ENCODE data around the gene ACVR1B. TPM values are rescaled to one million over a fixed set of nuclear protein-coding genes. Genes with fewer than 3 reads are reported as not detected.
A peak's percentile ranks its signal among the peaks of the same experiment; 100 is the strongest.

The ACVR1B gene
- total and polyA plus RNA-seq, 2 experiments from 2014 or later, result 11.9 to 46.4 TPM

DNA sequence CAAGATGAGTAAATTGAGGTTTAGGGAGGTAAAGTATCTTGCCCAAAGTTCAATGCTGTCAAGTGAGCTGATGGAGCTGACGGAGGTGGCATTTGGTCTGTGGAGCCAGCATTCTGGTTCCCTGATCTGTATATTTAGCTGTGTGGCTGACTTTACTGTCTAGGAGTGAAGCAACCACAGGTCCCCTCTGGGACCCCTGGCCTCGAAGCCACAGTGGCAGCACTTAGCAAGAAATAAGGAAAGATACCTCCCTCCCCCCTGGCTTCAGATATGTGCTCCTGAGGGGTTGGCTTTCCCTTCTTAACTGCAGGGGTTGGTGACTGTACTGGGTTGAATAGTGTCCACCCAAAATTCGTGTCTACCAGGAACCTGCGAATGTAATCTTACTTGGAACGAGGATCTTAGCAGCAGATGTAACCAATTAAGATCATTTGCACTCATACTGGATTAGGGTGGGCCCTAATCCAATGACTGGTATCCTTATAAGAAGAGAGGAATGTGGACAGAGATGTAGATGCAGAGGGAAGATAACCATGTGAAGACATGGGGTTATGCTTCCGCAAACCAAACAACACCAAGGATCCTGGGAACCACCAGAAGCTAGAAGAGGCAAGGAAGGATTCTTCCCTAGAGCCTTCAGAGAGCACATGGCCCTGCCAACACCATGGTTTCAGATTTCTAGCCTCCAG, 2.0 kb upstream of the ACVR1B start:
- H3K27ac ChIP-seq, result no peak overlapping the region
- TF ChIP-seq, protein P1, sequence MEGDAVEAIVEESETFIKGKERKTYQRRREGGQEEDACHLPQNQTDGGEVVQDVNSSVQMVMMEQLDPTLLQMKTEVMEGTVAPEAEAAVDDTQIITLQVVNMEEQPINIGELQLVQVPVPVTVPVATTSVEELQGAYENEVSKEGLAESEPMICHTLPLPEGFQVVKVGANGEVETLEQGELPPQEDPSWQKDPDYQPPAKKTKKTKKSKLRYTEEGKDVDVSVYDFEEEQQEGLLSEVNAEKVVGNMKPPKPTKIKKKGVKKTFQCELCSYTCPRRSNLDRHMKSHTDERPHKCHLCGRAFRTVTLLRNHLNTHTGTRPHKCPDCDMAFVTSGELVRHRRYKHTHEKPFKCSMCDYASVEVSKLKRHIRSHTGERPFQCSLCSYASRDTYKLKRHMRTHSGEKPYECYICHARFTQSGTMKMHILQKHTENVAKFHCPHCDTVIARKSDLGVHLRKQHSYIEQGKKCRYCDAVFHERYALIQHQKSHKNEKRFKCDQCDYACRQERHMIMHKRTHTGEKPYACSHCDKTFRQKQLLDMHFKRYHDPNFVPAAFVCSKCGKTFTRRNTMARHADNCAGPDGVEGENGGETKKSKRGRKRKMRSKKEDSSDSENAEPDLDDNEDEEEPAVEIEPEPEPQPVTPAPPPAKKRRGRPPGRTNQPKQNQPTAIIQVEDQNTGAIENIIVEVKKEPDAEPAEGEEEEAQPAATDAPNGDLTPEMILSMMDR (IDR thresholded peaks at IDR 0.05; ENCODE audit: low read depth, low read length), result no peak
- no peaks in the 10 kb centered on the region for H3K9me3 ChIP-seq (ENCODE audit: low read depth)
- H3K4me1 ChIP-seq (ENCODE audit: low read depth), result peaks cover 19% of the 10 kb centered on the region
- no peak for DNase-seq (ENCODE audit: low read depth in 1 of 2, low spot score in 1 of 2)
- H3K4me3 ChIP-seq, result no peak overlapping the region
- no peaks in the 10 kb centered on the region for H3K36me3 ChIP-seq
- no peaks in the 10 kb centered on the region for H3K27me3 ChIP-seq

DNA sequence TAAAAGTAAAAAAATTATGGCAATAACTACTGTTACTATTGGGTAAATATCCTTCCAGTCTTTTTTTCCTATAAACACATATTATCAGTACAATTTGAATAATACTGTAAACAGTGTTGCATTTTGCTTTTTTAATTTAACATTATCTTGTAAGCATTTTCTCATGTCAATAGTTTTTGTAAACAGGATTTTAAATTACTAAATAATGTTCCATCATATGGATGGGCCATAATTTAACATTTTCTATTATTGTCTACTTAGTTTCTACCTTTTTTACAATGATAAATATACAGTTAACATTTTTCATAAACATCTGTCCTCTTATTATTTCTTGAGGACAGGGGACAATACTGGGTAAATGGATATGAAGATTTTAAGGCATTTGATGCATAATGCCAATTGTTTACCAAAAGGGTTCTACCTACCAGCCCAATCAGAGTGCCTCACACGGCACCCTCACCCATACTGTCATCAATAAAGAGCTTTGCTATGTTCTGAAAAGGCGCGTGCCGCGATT, 759 bp upstream of the ACVR1B start:
- H3K4me1 ChIP-seq (ENCODE audit: low read depth), result peaks cover 31% of the 10 kb centered on the region
- H3K36me3 ChIP-seq, result no peaks in the 10 kb centered on the region
- H3K27ac ChIP-seq, result no peak overlapping the region
- no peaks in the 10 kb centered on the region for H3K27me3 ChIP-seq
- peak overlapping the region; percentile 33 for H3K4me3 ChIP-seq
- H3K9me3 ChIP-seq (ENCODE audit: low read depth), result no peaks in the 10 kb centered on the region
- TF ChIP-seq, protein P1 (IDR thresholded peaks at IDR 0.05; ENCODE audit: low read depth, low read length), result no peak
- no peak for DNase-seq (ENCODE audit: low read depth in 1 of 2, low spot score in 1 of 2)

DNA sequence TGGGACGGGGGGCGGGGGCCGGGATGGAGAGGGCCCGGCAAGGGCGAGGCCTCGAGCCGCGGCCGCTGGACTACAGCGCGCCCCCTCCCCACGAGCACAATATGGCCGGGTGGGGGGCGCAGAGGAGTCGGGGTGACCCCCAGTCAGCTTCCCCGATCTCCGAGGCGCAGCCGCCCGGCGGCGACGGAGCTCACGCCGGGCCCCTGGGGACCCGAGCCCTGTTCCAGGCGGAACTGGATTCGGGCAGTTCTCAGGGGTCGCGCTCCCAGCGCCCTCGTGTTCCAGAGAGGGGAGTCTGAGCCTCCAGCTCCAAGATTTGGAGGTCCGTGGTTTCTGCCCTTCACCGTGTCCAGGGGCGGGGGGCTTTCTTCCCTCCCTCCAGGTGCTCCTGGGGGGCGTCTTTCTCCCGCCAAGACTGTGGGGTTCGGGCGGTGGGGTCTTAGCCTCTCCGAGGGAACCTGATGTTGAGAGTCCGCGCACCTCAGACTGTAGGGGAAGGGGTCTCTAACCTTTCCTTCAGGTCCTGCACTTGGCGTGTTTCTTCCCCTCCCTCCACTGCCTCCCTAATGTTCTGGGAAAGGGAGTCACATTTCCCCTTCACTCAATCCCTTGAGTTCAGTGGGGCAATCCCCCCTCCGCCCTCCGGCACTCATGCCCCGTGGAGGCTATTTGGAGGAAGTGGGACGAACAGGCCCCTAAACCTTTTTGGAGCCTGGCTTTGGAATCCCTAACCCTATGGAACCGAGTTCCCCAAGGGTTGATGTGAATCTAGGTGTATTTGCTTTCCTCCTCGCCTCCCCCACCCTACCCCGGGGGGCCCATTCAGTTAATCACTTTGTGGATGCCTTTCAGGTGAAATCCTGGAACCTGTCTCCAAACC, 584 bp downstream of the ACVR1B start:
- H3K4me1 ChIP-seq (ENCODE audit: low read depth), result peaks cover 40% of the 10 kb centered on the region

DNA sequence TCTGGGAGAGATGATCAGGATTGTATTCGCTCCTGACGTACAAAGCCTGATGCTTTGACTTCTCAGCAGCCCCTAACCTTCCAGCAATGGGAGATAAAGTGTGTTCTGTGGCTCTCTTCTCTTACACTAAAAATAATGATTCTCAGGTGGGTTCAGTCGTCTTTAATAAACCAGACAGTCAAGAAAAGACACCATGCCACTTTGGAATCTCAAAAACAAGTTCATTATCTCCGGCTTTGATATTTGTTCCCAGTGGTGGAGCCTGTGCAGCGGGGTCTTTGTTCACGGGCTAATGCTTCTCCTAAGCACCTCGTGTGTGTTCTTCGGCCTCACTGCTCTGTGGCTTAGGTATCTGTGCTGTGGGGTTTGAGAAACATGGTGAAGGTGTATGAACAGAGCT, 1.6 kb downstream of the ACVR1B start:
- H3K9me3 ChIP-seq (ENCODE audit: low read depth), result no peaks in the 10 kb centered on the region
- peaks cover 46% of the 10 kb centered on the region for H3K4me1 ChIP-seq (ENCODE audit: low read depth)
- peak overlapping the region; percentile 96 for H3K4me3 ChIP-seq
- no peak for DNase-seq (ENCODE audit: low read depth in 1 of 2, low spot score in 1 of 2)
- no peaks in the 10 kb centered on the region for H3K27me3 ChIP-seq
- TF ChIP-seq, protein P1 (IDR thresholded peaks at IDR 0.05; ENCODE audit: low read depth, low read length), result no peak
- peak overlapping the region; percentile 70 for H3K27ac ChIP-seq
- H3K36me3 ChIP-seq, result no peaks in the 10 kb centered on the region

More for the DNA sequence above, 584 bp downstream of the ACVR1B start:
- peak overlapping the region; percentile 70 for H3K27ac ChIP-seq
- H3K4me3 ChIP-seq, result peak overlapping the region; percentile 96
- no peaks in the 10 kb centered on the region for H3K36me3 ChIP-seq
- TF ChIP-seq, protein P1 (IDR thresholded peaks at IDR 0.05; ENCODE audit: low read depth, low read length), result no peak
- no peaks in the 10 kb centered on the region for H3K27me3 ChIP-seq
- DNase-seq (ENCODE audit: low read depth in 1 of 2, low spot score in 1 of 2), result peak in 1 of 2 donors; percentile 36
- H3K9me3 ChIP-seq (ENCODE audit: low read depth), result no peaks in the 10 kb centered on the region

DNA sequence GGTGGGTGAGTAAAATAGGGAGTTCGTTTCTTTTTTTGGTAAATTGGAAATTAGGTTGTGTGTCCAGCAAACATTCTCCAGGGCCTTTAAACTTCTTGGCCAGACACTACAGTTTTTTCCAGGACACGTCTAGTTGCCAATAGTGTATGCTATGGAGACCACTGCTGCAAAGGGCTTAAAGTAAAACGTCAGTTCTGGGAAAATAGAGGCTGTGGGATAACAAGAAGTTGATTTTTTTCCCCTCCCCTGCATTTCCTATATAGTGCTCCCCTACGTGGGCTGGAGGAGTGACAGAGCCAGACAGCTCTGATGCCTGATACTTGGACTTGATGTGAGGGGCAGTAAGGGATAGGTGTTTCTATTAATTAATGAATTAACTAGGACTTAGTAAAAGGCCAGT, 2.4 kb downstream of the ACVR1B start:
- TF ChIP-seq, protein P1 (IDR thresholded peaks at IDR 0.05; ENCODE audit: low read depth, low read length), result no peak
- no peaks in the 10 kb centered on the region for H3K36me3 ChIP-seq
- H3K9me3 ChIP-seq (ENCODE audit: low read depth), result no peaks in the 10 kb centered on the region
- peak overlapping the region; percentile 70 for H3K27ac ChIP-seq
- no peak for DNase-seq (ENCODE audit: low read depth in 1 of 2, low spot score in 1 of 2)
- H3K4me3 ChIP-seq, result peak overlapping the region; percentile 96
- H3K4me1 ChIP-seq (ENCODE audit: low read depth), result peaks cover 46% of the 10 kb centered on the region
- no peaks in the 10 kb centered on the region for H3K27me3 ChIP-seq
